Measurements from ENCODE around the gene INTS14. TPM values are rescaled to one million over a fixed set of nuclear protein-coding genes. Genes with fewer than 3 reads are reported as not detected.

Gene INTS14
- total RNA-seq, 1 experiment from 2014 or later = 44.7 TPM

DNA sequence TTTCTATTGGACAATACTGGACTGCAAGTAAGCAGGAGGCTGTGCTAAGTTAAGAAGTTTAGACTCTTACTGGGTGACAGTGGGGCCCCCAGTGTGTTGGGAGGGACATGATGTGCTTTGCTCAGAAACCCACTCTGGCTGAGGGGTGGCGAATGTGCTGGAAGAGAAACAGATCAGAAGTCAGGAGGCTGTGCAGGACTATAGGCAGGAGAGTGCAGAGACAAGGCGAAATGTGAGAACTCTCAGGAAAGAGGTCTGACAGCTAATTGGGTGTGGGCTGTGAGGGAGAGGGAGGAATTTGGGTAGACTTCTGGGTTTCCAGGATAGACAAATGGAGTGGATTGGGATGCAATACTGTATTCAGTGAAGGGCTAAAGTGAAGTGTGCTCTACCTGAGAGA lies 22.8 kb upstream of the INTS14 start:
- Mint-ChIP-seq H3K36me3 (ENCODE audit: insufficient read depth in 1 of 3, low read depth in 3 of 3) (no peaks in the 10 kb centered on the region), H3K9me3 (no peaks in the 10 kb centered on the region), H3K27me3 (ENCODE audit: low read depth) (no peaks in the 10 kb centered on the region), H3K4me1 (peaks cover 15 to 16% of the 10 kb centered on the region in 2 experiments), H3K4me3 (no peak overlapping the region), H3K27ac (no peak overlapping the region)
- Histone ChIP-seq H2BK20ac (ENCODE audit: low read depth, low read length, poor library complexity, severe bottlenecking) (no peak overlapping the region), H3K4ac (ENCODE audit: low read depth, low read length) (no peak overlapping the region), H3K56ac (ENCODE audit: insufficient read length, low read depth, low read length) (no peak overlapping the region), H2BK120ac (ENCODE audit: low read depth, low read length, poor library complexity, severe bottlenecking) (no peak overlapping the region), H2AK5ac (ENCODE audit: insufficient read length, low read length) (no peak overlapping the region), H3K23me2 (ENCODE audit: insufficient read length, low read depth, low read length, poor library complexity, severe bottlenecking) (no peaks in the 10 kb centered on the region), H3K79me1 (ENCODE audit: insufficient read depth, low read depth, low read length, poor library complexity, severe bottlenecking) (no peaks in the 10 kb centered on the region), H3K14ac (ENCODE audit: insufficient read depth, low read length) (no peak overlapping the region), H3K27ac (ENCODE audit: insufficient read length, low read depth, low read length) (no peak overlapping the region), H2BK5ac (ENCODE audit: insufficient read length, low read length) (no peak overlapping the region), H2BK15ac (ENCODE audit: low read depth, low read length) (no peak overlapping the region), H4K8ac (replicated peaks; ENCODE audit: insufficient read length, low read depth, low read length) (no peak overlapping the region), H3K79me2 (ENCODE audit: insufficient read depth, low read length) (no peaks in the 10 kb centered on the region), H3K18ac (ENCODE audit: insufficient read length, low read depth, low read length) (no peak overlapping the region), H3K4me2 (ENCODE audit: insufficient read depth, insufficient read length, low read length) (no peak overlapping the region), H4K5ac (ENCODE audit: insufficient read length, low read depth, low read length) (no peak overlapping the region), H3K27me3 (ENCODE audit: insufficient read depth, low read length) (no peaks in the 10 kb centered on the region), H2BK12ac (ENCODE audit: insufficient read length, low read depth, low read length) (no peak overlapping the region), H3T11ph (ENCODE audit: low read length) (no peak overlapping the region), H2AFZ (ENCODE audit: low read length) (no peak overlapping the region), H4K20me1 (ENCODE audit: control insufficient read depth, insufficient read depth, insufficient read length) (no peaks in the 10 kb centered on the region), H3K9me3 (ENCODE audit: control insufficient read depth, low read depth, low read length) (no peaks in the 10 kb centered on the region), H3K9ac (ENCODE audit: extremely low read depth, insufficient read length, low read length) (no peak overlapping the region), H3K4me1 (ENCODE audit: insufficient read depth, low read length) (no peaks in the 10 kb centered on the region), H3K23ac (ENCODE audit: insufficient read length, low read depth, low read length) (no peak overlapping the region), H4K91ac (ENCODE audit: insufficient read length, low read depth, low read length) (no peak overlapping the region)
- no peak for DNase-seq
- no CpG with 5 or more reads among the region's 2 CpGs for WGBS (ENCODE audit: extremely low coverage, insufficient read length, low lambda C conversion rate)
- no peak for TF ChIP-seq CTCF (conservative IDR thresholded peaks at IDR 0.05)
